SJSA1 (cell line): ENCODE measurements around the gene MTREX. TPM values are rescaled to one million over a fixed set of nuclear protein-coding genes. Genes with fewer than 3 reads are reported as not detected.
A peak's percentile ranks its signal among the peaks of the same experiment; 100 is the strongest.

Experiments
- DNase-seq, 2 experiments: peaks; one replicate each; pipeline ENCODE4 v3.0.0-alpha.2; 2015 to 2020; ENCODE audit warnings: low spot score in 2 of 2, low read depth in 1 of 2
- H3K27ac ChIP-seq: fragments of 250-450 bp; sonication (Bioruptor Pico); 2 replicates; pipeline ENCODE4 v1.5.1; 2020; ENCODE audit warnings: mild to moderate bottlenecking, moderate library complexity
- H3K27me3 ChIP-seq: fragments of 250-450 bp; sonication (Bioruptor Pico); replicated peaks from 2 replicates; pipeline ENCODE4 v1.5.1; 2020; ENCODE audit warnings: mild to moderate bottlenecking, moderate library complexity
- H3K36me3 ChIP-seq: fragments of 250-450 bp; sonication (Bioruptor Pico); 2 replicates; pipeline ENCODE4 v1.5.1; 2020; ENCODE audit warnings: mild to moderate bottlenecking
- H3K4me1 ChIP-seq: fragments of 250-450 bp; sonication (Bioruptor Pico); replicated peaks from 2 replicates; pipeline ENCODE4 v1.6.1; 2021; ENCODE audit warnings: mild to moderate bottlenecking
- H3K4me3 ChIP-seq: fragments of 250-450 bp; sonication (Bioruptor Pico); 2 replicates; pipeline ENCODE4 v1.5.1; 2020; ENCODE audit warnings: mild to moderate bottlenecking
- H3K9me3 ChIP-seq: fragments of 250-450 bp; sonication (Bioruptor Pico); replicated peaks from 2 replicates; pipeline ENCODE4 v1.5.1; 2020; ENCODE audit warnings: mild to moderate bottlenecking
- total RNA-seq: library from RNA; depleted of rRNA; stranded (reverse); fragments of >200 nt; shearing (Covaris generic); gene quantifications from 2 replicates; pipeline ENCODE4 v1.2.3, GENCODE V29; 2014

The MTREX gene
- total RNA-seq, 1 experiment from 2014 or later: 93.3 TPM

GRCh38 chr5:55338092-55338613, 30.4 kb downstream of the MTREX start:
- no peaks in the 10 kb centered on the region for H3K9me3 ChIP-seq
- no peaks in the 10 kb centered on the region for H3K4me1 ChIP-seq
- peaks cover 23% of the 10 kb centered on the region for H3K36me3 ChIP-seq
- no peak overlapping the region for H3K4me3 ChIP-seq
- DNase-seq: no peak
- no peak overlapping the region for H3K27ac ChIP-seq
- no peaks in the 10 kb centered on the region for H3K27me3 ChIP-seq

GRCh38 chr5:55338810-55339243, 31.0 kb downstream of the MTREX start:
- Histone ChIP-seq H3K27me3 (no peaks in the 10 kb centered on the region), H3K27ac (no peak overlapping the region), H3K4me1 (no peaks in the 10 kb centered on the region)

GRCh38 chr5:55343107-55343506, 35.3 kb downstream of the MTREX start:
- DNase-seq: no peak
- H3K27me3 ChIP-seq: no peaks in the 10 kb centered on the region
- H3K36me3 ChIP-seq: peaks cover 41% of the 10 kb centered on the region
- no peaks in the 10 kb centered on the region for H3K4me1 ChIP-seq
- H3K4me3 ChIP-seq: no peak overlapping the region
- H3K9me3 ChIP-seq: no peaks in the 10 kb centered on the region
- no peak overlapping the region for H3K27ac ChIP-seq

More at GRCh38 chr5:55338810-55339243, 31.0 kb downstream of the MTREX start:
- Histone ChIP-seq H3K9me3 (no peaks in the 10 kb centered on the region), H3K4me3 (no peak overlapping the region), H3K36me3 (peaks cover 20% of the 10 kb centered on the region)
- no peak for DNase-seq

GRCh38 chr5:55343609-55344008, 35.8 kb downstream of the MTREX start:
- H3K4me3 ChIP-seq: no peak overlapping the region
- no peak overlapping the region for H3K27ac ChIP-seq
- no peaks in the 10 kb centered on the region for H3K27me3 ChIP-seq
- no peaks in the 10 kb centered on the region for H3K4me1 ChIP-seq
- DNase-seq: no peak
- H3K9me3 ChIP-seq: no peaks in the 10 kb centered on the region
- peaks cover 46% of the 10 kb centered on the region for H3K36me3 ChIP-seq

GRCh38 chr5:55344392-55344992, 36.7 kb downstream of the MTREX start:
- no peak overlapping the region for H3K27ac ChIP-seq
- no peaks in the 10 kb centered on the region for H3K9me3 ChIP-seq
- H3K4me3 ChIP-seq: no peak overlapping the region
- no peaks in the 10 kb centered on the region for H3K27me3 ChIP-seq
- H3K4me1 ChIP-seq: no peaks in the 10 kb centered on the region
- H3K36me3 ChIP-seq: peaks cover 51% of the 10 kb centered on the region
- DNase-seq: peak; percentile 42 to 54

GRCh38 chr5:55345327-55345726, 37.5 kb downstream of the MTREX start:
- Histone ChIP-seq H3K4me1 (no peaks in the 10 kb centered on the region), H3K27ac (no peak overlapping the region), H3K27me3 (no peaks in the 10 kb centered on the region), H3K9me3 (no peaks in the 10 kb centered on the region), H3K36me3 (peaks cover 59% of the 10 kb centered on the region), H3K4me3 (no peak overlapping the region)
- DNase-seq: no peak

GRCh38 chr5:55347786-55348185, 40.0 kb downstream of the MTREX start:
- H3K27me3 ChIP-seq: no peaks in the 10 kb centered on the region
- no peaks in the 10 kb centered on the region for H3K4me1 ChIP-seq
- H3K27ac ChIP-seq: no peak overlapping the region
- peaks cover 69% of the 10 kb centered on the region for H3K36me3 ChIP-seq
- no peak for DNase-seq
- H3K4me3 ChIP-seq: no peak overlapping the region
- no peaks in the 10 kb centered on the region for H3K9me3 ChIP-seq

- Histone ChIP-seq H3K4me3 (no peak overlapping the region), H3K4me1 (no peaks in the 10 kb centered on the region), H3K9me3 (no peaks in the 10 kb centered on the region), H3K27ac (no peak overlapping the region), H3K36me3 (peaks cover 86% of the 10 kb centered on the region), H3K27me3 (no peaks in the 10 kb centered on the region)
- DNase-seq: no peak
Observed at GRCh38 chr5:55350754-55351153, 43.0 kb downstream of the MTREX start.

- Histone ChIP-seq H3K9me3 (no peaks in the 10 kb centered on the region), H3K27me3 (no peaks in the 10 kb centered on the region), H3K4me3 (no peak overlapping the region), H3K36me3 (peaks cover 71% of the 10 kb centered on the region), H3K4me1 (no peaks in the 10 kb centered on the region), H3K27ac (no peak overlapping the region)
- no peak for DNase-seq
Observed at GRCh38 chr5:55356896-55357295, 49.1 kb downstream of the MTREX start.

- H3K4me1 ChIP-seq: no peaks in the 10 kb centered on the region
- no peaks in the 10 kb centered on the region for H3K9me3 ChIP-seq
- H3K4me3 ChIP-seq: no peak overlapping the region
- H3K27ac ChIP-seq: no peak overlapping the region
- DNase-seq: no peak
- H3K36me3 ChIP-seq: peaks cover 41% of the 10 kb centered on the region
- H3K27me3 ChIP-seq: no peaks in the 10 kb centered on the region
Observed at GRCh38 chr5:55360190-55360589, 52.4 kb downstream of the MTREX start.

- H3K36me3 ChIP-seq: peaks cover 33% of the 10 kb centered on the region
- H3K27me3 ChIP-seq: no peaks in the 10 kb centered on the region
- H3K4me1 ChIP-seq: no peaks in the 10 kb centered on the region
- no peaks in the 10 kb centered on the region for H3K9me3 ChIP-seq
- H3K27ac ChIP-seq: no peak overlapping the region
- no peak for DNase-seq
- no peak overlapping the region for H3K4me3 ChIP-seq
Observed at GRCh38 chr5:55363856-55364255, 56.1 kb downstream of the MTREX start.

- Histone ChIP-seq H3K27ac (no peak overlapping the region), H3K27me3 (no peaks in the 10 kb centered on the region), H3K4me1 (no peaks in the 10 kb centered on the region), H3K36me3 (peaks cover 36% of the 10 kb centered on the region), H3K4me3 (no peak overlapping the region), H3K9me3 (no peaks in the 10 kb centered on the region)
- no peak for DNase-seq
Observed at GRCh38 chr5:55364537-55365055, 56.8 kb downstream of the MTREX start.

GRCh38 chr5:55370291-55370925, 62.6 kb downstream of the MTREX start:
- H3K9me3 ChIP-seq: no peaks in the 10 kb centered on the region
- no peaks in the 10 kb centered on the region for H3K4me1 ChIP-seq
- no peak for DNase-seq
- H3K27me3 ChIP-seq: no peaks in the 10 kb centered on the region
- H3K27ac ChIP-seq: no peak overlapping the region
- H3K4me3 ChIP-seq: no peak overlapping the region
- peaks cover 46% of the 10 kb centered on the region for H3K36me3 ChIP-seq

GRCh38 chr5:55371145-55371544, 63.4 kb downstream of the MTREX start:
- Histone ChIP-seq H3K36me3 (peaks cover 45% of the 10 kb centered on the region), H3K27me3 (no peaks in the 10 kb centered on the region), H3K4me3 (no peak overlapping the region), H3K27ac (no peak overlapping the region), H3K9me3 (no peaks in the 10 kb centered on the region), H3K4me1 (no peaks in the 10 kb centered on the region)
- DNase-seq: no peak
